ENCODE measurements around the gene HSD11B2.
"Not testable (repeated sequence)": the region's sequence is repeated elsewhere in the genome, so short reads cannot be mapped to it uniquely, and the experiment has no call there.

The HSD11B2 gene

DNA sequence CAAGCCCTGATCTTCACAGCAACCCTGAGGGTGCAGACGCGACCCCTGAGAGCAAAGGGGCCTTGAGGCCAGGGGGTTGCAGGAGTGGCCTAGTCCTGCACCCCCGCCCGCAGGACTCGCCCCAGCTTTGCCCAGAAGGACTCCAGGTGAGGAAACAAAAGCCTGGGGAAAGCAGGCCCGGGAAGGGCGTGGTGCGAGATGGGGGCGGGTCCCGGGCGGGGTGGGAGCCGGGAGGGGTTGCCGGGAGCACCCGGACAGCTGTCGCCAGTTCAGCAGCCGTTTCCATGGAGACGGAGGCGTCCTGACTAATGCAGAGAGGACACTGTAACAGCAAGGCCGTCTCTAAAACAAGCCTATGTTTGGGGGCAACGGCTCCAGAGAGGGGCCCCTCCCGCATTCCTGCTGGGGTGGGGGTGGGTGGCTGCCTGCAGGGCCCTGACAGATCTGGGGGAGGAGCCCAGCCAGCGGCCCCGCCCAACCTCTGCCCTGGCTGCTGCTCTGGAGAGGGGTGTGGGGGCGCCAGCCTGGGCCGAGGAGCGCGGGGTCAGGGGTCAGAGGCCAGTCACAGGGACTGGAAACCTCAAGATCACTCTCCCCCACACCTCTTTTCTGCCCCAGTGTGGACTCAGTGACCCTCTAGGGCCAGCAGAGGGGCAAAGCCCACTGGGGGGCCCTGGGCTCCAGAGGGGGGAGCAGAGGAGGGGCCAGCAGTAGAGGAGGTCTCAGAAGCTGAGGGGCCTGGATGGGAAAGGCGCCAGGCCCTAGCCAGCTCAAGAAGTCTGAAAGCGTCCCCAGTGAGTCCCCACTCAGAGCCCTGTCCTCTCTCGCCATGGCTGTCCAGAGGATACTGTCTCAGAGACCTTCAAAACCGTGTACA is 34.5 kb upstream of the HSD11B2 start:
- DNase-seq, result no peak

GRCh38 chr16:67397036-67397801 is 33.7 kb upstream of the HSD11B2 start:
- DNase-seq, result no peak

DNA sequence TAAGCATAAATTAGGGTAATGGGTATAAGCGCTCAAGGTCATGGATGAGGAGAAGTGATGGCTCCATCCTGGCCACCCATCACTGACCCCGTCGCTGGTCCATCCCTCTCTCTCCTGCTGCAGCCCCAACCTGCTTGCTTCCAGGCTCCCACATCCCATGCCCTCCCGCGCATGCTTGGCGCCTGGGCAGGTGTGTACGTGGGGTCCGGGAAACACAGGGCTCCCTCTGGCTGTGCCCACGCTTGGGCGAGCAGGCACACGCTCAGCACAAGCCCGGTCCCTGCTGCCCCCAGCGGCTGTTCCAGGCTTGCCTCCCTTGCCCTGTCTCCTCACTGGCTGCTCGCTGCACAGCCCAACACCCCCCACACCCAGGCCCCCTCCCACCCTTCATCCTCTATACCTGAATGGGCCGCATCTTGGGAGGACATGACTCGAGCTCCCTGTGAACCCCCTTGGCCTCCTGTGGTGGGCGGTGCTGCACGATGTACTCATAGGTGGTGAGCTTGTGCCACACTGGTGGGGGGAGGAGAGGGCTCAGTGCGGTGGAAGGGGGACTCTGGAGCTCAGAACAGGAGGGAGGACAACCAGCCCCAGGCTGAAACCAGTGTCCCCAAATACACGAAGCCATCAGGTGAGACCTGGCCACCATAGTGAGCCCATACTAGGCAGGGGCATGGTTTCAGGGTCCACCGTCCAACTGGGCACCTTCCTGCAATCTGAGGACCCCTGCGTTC is 32.9 kb upstream of the HSD11B2 start:
- no peak for DNase-seq

DNA sequence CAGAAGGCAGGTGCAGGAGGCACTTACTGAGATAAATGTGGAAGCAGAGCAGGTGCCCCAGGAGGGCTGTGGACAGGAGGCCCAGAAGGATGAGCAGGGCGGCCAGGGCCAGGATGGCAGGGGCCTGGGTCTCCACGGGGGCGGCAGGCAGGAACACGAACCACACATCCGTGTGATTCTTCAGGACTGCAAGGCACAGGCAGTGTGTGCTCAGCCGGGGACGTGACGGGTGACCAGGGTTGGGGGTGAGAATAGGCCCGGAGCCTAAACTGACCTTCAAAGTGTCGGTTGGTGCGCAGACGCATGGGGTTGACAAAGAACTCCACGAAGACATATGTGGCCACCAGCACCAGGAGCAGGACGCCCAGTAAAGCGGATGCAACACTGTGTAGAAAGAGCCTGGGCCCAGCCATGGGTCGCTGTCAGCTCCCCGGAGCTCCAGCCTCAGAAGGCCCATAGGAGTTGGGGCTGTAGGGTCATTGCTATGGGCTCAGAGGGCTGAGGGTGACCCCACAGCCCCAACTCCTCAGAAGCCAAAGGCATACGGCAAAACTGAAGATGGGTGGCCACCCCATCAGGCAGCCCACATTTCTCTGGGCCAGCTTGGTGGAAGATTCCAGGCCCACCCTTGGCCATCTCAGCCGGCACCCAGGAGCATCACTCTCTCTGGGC is 32.2 kb upstream of the HSD11B2 start:
- DNase-seq, result no peak

DNA sequence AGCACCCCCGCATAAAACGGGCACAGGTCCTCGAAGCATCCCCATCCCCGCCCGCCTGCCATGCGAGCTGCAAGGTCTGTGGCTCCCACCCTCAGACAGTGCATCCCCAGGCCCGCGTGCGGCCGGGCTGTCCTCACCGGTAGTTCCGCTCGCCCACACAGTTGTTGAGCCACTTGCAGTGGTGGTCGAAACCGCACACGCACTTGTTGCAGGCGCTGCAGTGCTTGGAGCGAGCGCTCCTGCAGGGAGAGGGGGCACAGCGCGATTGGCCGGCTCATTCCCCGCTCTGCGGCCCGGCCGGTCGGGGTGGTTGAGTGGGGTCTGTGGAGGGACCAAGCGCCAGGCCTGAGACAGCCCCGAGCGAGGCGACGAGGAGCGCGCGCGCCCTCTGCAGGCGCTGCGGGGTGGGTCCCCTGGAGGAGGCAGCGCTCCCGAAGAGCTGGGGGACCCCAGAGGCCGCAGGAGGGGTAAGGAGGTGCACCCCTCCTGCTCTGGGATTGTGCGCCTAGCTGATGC is 31.6 kb upstream of the HSD11B2 start:
- DNase-seq, result peak; percentile 65

DNA sequence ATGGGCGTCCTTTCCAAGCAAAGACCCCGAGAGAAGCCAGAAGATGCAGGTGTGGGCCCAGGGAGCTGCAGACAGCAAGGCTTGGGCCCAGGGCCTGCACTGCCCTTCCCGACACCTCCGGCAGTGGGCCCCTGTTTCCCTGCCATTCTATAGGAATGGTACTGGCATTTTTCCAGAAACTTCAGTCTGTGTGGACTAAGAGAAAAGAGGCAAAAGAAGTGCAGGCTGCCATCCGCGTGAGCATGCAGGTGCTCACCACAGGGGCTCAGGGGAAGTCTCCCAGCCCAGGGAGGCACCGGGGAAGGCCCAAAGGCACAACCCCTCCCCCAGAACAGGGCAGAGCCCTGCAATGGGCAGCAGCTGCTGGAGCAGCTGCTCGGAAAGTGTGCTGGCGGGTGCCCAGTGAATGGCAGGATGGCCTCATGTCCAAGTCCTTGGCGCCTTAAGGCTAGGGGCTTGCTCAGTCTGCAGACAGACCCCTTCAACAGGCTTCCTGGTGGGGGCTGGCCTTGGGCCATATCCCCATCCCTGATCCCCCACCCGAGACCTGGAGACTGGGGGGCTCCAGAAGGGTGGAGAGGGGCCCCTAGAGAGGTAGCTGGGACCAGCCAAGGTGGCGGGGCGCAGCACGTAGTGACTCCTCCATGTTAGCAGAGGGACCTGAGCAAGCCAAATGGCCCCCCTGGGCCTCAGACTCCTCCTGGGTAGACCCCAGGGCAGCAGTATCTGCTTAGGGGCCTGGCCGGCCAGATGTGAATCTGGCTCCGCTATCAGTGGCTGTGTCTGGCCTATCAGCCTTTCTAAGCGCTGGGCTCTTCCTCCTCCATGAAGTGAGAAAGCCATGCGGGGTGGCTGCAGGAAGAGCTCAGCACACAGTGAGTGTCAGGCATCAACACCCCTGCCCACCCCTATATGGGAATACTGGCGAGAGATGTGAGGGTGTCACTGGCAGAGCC is 30.9 kb upstream of the HSD11B2 start:
- DNase-seq, result no peak

DNA sequence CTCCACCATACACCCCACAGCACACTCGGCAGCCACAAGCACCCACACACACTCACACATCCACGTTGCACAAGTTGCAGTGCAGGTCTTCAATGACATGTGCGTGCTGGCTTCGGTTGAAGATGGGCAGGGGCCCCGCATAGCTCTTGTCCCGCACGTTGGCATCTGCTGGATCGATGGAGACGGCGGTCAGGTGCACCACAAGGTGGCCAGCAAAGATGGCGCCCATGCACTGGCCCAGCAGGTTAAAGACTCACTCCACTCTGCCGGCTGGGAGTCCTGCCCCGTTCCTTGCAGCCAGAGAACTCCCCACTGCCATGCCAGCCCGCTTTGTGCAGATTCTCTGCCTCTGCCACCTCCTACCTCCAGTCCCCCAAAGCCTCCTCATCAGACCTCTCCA is 30.0 kb upstream of the HSD11B2 start:
- DNase-seq, result no peak

- DNase-seq, result no peak
Observed at GRCh38 chr16:67403976-67404555, 26.9 kb upstream of the HSD11B2 start.

DNA sequence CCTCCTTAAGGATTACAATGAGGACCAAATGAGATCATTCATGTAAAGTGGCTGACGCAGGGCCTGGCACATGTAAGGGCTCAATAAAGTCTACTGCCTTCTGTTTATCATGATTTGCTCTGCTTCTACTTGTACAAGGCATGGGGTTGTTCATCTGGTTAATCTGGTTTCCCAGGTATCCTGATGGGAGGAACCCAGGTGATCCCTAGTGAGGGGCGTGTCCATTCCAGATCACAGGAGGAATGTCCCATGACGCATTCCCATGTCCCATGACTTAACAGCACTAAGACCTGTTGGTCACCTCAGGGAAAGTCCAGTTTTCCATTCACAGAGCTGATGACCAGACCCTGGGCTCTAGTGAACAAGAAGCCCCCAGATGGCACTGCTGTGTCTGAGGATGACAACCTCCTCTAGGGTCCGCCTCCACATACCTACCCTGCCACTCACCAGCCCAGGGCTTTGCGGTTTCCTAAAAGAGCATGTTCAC is 26.1 kb upstream of the HSD11B2 start:
- no peak for DNase-seq

- DNase-seq, result no peak
Observed at GRCh38 chr16:67405336-67405735, 25.6 kb upstream of the HSD11B2 start.

DNA sequence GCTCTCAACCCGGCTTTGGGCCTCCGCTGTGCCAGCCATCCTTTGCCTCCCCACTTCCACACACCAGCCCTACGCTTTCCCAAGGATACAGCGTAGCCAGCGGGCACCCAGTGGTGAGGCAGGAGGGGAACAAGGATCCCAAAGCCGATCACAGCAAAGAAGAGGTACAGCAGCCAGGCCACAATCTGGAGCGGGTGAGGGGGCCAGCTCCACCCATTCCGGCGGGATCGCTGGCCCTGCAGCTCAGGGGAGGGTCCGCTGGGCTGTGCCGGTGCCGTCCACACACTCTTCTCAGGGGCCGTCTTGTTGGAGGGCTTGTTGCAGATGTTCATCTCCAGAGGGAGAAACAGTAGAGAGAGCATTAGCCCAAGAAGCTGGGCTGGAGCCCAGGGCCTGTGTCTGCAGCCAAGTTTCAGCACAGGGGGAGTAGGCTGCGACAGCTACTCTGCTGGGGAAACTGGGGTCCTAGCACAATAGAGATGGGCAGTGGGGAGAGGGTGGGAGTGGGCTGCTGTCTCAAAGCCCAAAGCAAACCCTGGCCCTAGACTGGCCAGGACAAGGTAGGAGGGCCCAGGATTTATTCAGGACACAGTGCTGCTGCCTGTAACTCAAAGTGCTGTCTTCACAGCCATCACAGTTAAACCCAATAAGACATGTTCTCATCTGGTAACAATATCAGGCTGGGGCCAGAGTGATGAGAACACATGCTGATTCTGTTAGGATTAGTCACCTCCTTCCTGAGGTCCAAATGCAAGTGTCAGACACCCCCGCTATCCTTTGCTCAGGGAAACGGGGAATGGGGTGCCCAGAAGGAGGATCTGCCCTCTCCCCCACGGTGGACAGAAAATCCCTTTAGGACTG is 24.6 kb upstream of the HSD11B2 start:
- no peak for DNase-seq

- no peak for DNase-seq
Observed at GRCh38 chr16:67407176-67407787, 23.6 kb upstream of the HSD11B2 start.

DNA sequence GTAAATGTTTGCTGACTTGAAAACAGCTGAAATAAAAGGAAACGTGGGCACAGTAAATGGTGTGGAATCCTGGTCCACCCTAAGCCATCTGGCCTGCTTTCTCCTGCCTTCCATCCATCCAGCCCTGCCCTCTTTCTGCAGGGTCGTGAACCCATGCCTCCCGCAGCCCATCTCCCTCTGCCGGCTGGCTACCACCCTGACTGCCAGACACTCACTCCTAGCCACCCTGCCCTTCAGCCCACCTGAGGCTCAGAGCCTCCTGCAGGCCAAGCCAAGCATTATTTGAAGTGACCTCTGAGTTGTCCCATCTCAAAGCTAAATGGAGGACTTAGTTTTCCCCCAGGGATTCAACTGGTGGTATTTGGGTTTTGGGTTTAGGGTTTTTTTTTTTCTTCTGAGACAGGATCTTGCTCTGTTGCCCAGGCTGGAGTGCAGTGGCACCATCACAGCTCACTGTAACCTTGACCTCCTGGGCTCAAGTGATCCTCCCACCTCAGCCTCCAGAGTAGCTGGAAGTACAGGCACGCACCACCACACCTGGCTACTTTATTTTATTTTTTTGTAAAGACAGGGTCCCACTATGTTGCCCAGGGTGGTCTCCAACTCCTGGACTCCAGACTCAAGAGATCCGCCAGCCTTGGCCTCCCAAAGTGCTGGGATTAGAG is 23.0 kb upstream of the HSD11B2 start:
- no peak for DNase-seq

GRCh38 chr16:67409631-67410030 is 21.3 kb upstream of the HSD11B2 start:
- DNase-seq, result no peak

DNA sequence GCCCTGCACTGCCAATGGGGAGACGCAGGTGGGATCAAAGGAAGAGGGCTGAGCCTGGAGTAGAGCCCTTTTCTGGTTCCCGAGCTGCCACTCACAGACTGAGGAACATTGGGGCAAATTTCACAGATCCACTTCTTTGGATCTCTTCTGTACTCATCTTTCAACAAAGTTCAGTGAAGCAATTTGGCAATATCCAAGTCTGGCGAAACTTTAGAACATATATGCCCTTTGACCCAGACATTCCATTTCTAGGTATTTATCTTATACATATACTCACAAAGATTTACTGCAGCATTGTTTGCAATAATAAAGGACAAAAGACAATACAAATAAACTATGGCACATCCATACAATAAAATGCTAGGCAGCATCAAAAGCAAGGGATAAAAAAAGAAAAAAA is 19.6 kb upstream of the HSD11B2 start:
- DNase-seq, result no peak

DNA sequence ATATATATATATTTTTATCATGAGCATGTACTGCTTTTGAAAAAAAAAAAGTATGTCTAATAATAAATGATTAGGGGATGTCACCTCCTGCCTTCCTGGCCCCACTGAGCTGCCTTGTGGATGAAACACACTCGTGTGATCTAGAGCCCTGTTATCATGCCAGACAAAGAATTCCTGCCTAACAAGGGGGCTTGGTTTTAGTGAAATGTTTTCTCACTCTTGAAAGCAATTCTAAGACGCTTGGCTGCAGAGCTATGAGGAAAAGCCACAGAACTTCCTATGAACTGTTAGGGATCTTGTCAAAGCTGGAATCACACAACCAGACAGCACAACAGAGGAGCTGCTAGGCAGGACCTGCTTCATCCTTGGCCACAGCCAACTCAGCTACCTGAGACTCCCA is 18.6 kb upstream of the HSD11B2 start:
- no peak for DNase-seq

DNA sequence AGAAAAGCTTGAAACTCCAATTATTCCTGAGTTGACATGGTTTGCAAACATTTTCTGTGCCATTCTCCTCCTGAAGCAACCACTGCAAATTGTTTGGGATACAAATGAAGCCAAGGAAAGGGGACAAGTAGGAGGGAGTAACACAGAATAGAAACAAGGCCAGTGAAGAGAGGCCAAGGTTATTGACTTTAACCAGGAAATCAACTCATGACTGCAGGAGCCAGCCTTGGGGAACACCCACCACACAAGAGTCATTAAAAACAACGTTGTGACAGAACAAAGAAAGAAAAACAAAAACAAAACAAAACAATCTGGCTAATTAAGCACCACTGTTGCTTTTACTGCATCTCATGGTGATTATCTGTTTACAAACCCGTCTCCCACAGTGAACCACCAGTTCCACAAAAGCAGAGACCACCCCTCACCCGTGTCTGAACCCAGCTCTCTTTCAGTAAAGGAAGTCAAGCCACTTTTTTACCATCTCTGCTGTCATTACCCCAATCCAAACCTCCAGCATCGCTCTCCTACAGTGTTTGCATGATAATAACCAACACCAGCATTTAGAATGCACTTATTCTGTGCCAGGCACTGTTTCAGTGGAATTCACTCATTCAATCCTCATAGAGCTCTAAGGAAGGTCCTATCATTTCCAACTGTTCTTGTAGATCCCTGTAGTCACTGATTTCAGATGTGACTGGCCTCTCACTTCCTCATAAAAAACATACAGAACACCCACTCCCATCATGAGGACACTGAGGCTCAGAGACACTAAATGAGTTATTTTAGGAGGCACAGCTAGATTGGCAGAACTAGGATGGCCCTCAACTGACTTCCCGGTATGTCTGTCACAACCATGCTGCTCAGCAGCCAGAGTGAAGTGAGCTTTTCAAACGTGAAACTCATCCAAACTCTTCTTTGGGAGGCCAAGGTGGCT is 16.7 kb upstream of the HSD11B2 start:
- no peak for DNase-seq

DNA sequence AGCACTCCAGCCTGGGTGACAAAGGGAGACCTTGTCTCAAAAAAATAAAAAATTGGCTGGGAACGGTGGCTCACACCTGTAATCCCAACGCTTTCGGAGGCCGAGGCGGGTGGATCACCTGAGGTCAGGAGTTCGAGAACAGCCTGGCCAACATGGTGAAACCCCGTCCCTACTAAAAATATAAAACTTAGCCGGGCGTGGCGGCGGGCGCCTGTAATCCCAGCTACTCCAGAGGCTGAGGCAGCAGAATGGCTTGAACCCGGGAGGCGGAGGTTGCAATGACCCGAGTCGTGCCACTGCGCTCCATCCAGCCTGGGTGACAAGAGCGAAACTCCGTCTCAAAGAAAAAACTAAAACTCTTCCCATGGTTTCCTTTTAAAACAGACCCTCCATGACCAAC is 15.5 kb upstream of the HSD11B2 start:
- DNase-seq, result not testable (repeated sequence)

Data from activated CD4-positive, alpha-beta T cell treated with anti-CD3 and anti-CD28 coated beads, Interleukin-10, Interleukin-2, amounts not matched to agents 100 ng/mL and 50 ng/mL, durations not matched to agents 16 hours and 8 hours (primary cell).